CD4-positive, alpha-beta T cell treated with Interleukin-15 for 1 hour (primary cell): Measurements from ENCODE around the gene CACNA1C.

ENCODE experiments used
- DNase-seq: peaks from one replicate; pipeline ENCODE4 v3.0.0-alpha.2; 2020

The CACNA1C gene

DNA sequence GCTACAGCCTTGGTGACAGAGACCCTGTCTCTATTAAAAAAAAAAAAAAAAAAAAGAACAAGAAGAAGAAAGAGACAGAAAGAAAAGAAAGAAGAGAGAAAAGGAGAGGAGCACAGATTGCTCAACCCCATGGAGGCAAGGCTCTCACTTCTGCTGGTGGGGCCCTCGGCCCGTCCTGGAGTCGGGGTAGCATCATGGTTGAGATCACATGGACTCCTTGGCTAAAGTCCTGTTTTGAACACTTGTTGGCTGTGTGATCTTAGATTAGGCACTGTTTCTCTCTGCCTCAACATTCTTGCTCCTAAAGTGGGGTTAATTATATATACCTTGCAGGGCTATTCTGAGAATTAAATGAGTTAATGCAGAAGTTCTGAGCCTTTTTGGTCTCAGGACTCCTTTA is 207.7 kb downstream of the CACNA1C start:
- DNase-seq: no peak

DNA sequence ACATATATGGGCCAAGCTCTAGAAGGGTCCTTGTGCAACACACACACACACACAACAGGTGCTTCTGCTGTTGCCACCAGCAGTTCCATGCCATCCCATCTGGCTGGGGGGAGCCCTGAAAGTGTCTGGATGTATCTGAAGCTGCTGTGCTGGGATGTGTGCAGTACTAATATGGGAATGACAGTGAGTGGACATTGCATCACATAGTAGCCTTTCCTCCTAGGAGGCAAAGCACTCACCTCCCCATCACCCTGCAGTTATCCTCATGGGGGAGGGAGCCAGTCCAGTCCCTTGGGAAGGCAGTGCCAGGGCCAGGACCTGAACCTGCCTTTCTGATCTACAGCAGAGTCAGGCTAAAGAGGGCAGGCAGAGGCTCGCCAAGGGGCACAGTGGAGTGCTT is 208.9 kb downstream of the CACNA1C start:
- DNase-seq: no peak

DNA sequence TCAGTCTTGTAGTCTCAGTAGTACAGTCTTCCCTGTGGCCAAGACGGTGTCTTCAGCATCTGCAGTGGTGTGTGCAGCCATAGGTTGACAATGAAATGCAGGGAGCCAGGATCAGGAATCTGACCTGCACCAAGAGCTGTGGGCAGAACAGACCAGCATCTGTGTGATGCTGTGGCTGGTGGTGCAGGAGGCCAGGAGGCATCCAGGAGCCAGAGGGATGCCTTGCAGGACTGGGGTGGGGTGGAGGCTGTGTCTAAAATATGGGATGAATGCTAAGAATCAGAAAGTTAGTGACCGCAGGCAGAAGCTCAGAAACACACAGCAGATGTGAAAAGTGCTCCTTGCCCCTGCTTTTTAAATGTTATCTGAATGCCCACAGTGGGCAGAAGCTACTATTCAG is 209.7 kb downstream of the CACNA1C start:
- no peak for DNase-seq

DNA sequence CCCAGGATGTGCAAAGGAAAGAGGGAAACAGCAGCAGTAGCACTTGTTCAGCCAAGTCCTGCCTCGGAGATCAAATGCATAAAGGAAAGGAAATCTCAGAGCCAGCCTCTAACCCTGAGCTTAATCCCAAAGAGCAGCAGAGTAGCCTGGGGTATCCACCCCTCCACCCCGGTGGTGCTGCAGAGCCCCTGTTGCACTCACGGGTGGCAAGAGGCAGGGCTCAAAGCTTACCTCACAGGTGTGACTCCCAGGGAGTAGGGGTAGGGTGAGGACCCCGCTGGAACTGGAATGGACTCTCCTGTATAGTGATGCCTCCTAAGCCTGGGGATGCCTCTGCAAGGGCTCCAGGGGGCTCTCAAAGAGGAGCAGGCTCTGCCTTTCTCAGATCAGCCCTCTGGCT is 211.1 kb downstream of the CACNA1C start:
- DNase-seq: no peak

DNA sequence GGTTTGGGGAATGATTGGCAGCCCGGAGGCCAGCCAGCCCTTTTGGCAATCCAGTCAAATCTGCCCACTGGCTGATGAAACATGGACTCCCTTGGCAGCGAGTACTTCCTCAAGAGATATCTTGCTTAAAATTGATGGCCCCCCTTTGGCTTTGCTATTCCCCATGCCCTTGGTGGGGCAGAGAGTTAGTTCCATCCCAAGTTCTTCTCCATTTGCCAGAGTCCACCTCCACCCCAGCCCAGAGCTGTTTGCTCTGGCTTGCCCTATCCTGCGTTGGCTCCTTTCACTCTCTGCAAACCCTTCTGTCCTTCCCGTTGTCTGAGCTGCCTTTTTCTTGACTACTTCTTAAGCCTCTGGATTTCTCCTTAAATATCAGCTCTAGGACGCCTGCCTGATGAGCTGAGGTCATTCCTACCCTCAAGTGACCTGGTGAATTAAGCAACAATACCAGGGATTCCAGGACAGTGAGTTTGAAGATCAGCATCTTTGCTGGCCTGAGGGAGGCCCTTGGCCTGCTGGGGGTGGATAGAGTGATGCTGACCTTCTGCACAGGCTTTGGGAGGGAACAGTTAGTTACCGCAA is 212.0 kb downstream of the CACNA1C start:
- DNase-seq: no peak

DNA sequence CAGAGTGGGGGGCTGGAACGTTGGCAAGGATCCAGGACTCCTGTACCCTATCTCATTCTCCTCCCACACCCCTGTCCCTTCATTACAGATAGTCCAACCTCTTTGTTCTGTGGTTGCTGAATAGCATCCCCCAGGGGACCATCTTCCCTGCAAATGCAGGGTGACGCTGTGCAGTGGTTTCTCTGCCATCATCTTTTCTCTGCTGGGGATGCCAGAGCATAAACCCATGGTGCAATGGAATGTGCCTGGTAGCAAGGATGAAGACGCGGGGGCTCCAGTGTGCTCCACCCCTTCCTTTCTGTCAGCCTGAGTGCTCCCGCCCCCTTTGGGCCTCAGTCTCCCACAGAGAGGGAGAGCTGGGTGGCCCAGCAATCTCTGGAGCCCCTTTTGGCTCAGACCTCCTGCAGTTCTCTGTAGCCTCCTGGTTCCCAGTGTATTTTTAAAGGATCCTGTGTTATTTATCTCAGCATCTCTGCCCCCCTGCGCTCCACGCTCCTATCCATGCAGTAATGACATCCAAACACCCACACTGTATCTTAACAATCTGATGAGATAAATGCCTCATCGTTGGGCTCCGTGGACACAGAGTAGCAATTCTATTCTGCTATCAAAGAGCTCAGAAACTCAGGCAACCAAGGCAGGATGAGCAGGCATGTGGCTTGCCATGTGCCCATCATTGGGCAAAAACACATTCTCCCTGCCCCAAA is 212.8 kb downstream of the CACNA1C start:
- DNase-seq: no peak

DNA sequence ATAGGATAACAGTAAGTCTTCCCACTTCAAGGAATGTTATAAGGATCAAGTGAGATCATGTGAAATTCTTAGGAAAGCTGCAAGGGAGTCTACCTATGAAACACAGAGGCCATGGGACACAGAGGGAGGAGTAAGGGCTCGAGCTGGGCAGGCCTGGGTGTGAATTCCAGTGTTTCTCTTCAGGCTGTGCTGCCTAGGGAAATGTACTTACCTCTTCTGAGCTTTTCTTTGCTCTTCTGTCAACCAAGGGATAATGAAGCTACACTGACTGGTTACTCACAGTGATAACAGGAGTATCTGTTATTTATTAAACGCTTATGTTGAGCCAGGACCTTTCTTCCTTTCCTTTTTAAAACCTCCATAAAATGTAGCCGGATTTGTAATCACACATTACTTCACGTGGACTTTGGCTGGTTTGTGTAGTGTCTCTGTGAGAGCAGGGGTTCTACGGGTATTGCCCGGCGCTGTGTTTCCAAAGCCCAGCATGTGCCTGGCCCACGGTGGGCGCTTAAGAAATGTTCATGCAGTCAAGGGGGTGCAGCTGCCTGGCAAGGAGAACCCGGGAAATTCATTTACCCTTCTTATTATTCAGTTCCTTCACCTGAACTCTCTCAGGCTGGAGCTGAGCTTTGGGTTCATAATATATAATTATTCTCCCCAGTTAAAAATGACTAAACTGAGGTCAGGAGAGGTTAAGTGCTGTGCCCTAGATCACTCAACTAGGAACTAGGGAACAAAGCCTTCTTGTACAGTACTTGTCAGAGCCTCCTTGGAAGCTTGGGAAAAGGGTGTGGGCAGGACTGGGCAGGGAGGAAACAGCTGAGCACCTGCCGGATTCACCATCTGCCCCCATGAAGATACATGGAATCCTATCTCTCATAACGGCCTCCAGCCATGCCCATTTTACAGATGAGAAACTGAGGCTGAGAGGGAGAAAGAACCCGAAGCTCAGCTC is 214.2 kb downstream of the CACNA1C start:
- no peak for DNase-seq

DNA sequence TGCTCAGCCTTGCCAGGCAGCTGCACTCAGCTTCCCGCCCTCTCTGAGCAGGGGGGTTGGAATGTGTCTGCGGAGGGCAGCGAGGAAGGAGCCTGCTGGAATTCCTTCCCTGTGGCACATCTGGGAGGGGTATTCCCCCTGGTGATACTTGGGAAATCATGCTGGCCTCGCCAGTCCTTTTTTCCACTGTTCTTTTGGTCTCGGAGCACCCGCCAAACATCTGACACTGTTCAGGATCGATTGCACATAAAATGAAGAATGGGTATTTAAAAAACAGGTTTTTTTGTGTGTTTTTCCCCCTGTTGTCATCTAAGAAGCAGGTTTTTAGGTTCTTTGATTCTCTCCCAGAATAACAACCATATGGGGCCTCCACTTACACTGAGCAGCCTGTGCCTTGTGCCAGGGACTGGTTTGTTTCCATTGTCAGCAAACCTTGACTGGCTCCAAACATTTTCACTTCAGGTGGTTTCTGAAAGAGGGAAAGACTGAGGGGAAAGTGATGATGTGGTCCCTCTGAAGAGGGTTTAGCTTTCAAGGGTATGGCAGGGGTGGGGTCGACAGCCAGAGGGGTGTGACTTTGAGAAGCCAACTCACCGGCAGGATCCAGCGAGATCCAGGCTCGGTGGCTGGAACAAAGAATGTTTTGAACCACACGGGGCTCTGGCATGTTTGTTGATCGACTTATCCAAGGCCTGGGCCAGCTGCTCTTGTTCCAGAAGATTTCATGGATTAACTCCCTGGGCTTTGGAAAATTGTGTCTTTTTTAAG is 215.1 kb downstream of the CACNA1C start:
- no peak for DNase-seq

DNA sequence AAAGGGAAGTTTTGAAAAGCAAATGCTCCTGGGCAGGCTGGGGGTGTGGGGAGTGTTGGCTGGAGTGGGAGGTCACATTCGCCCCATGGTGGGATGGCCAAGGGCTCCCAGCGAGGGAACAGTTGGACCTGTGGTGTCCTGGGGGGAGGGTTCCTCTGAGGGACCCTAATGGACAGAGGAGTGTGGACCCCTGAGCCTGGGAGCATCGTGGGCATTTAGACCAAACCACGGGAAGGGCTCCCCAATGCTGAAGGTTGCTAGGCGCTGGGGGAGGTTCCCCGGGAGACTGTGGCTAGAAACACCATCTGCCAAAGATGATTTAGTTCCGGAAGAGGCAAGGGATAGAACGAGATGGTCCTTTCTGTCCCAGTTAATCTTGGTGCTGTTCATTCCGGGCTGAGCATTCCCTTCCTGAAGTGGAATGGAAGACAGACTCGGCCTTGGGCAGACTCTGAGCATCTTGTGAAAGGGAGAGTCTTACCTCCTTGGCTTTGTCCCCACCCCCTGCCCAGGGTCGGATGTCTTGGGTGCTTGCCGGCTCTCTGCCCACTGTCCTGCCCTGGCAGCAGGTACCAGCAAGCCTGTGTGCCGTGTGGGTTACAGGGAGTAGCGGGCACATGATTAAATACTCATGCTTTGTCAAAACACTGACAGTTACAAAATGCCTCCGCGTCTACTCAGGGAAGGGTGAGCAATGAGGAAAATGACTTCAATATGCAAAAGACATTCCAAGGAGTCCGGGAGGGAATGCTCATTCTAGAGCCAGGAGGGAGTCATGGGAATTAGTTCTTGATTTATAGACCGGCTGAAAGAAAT is 215.9 kb downstream of the CACNA1C start:
- no peak for DNase-seq

DNA sequence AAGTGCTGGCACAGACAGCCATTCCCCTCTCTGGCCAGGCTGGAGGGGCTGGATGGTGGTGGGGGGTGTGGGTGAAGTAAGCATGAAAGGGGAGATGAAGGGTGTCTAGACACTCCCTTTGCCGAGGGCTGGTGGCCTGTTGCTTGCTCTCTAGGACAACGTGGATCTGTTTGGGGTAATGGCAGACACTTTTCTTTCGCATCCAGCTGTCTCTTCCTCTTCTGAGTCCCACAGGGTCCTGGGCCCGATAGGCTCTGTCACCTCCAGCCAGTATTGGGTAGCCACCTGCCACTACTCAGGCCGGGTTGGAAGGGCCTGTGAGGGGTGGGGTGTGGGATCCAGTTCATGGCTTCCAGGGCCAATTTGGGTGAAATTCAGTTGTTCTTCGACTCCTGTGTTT is 218.1 kb downstream of the CACNA1C start:
- no peak for DNase-seq

DNA sequence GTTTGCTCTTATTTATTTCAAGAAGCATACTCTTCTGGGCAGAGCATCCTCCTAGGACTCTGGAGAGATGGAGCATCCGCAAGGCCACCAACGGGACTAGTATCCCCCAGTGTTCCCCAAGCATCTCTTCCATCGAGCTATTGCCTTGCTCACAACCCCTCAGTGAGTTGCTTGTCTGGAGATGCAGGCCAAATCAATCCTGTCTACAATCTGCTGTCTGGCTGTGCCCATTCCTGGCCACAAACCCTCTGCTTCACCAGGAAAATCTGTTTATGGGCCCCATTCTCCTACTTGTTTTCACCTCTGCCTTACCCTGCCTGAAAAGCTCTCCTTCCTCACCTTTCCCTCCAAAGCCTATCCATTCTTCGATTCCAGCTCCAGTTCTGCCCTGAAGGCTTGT is 219.2 kb downstream of the CACNA1C start:
- no peak for DNase-seq

DNA sequence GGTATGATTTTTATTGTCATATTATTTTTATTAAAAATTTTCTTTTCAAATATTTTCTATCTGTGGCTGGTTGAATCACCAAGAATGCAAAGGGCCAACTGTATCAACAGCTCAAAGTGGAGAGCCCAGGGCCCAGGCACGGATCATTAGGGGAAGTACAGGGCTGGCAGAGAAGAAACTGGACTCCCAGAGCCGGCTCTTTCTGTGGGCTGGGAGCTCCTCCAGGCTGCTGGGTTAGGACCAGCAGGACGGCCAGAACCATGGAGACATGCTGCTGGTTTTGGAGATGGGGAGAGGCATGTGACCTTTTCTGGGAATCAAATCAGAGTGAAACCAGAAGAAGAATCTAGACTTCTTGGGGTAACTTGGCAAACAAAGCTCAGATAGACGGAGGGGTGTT is 220.5 kb downstream of the CACNA1C start:
- DNase-seq: no peak

DNA sequence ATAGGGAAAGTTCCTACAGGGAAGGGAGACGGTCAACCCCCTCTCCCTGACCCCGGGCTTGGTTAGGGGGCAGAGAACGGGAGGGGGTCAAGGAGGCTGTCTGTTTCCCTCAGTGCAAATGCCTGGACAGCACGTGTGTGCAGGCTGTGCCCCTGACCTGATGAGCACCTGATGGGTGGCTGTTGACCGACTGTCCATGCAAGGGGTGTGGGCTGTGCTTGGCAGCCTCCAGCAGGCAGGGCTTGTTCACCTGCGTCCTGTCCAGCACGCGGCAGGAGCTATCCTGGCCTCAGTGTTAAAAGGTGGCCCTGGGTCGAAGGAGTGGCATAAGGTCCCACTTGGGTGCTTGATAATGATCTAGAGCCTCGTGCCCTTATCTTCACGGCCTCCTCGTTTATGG is 221.0 kb downstream of the CACNA1C start:
- DNase-seq: no peak

DNA sequence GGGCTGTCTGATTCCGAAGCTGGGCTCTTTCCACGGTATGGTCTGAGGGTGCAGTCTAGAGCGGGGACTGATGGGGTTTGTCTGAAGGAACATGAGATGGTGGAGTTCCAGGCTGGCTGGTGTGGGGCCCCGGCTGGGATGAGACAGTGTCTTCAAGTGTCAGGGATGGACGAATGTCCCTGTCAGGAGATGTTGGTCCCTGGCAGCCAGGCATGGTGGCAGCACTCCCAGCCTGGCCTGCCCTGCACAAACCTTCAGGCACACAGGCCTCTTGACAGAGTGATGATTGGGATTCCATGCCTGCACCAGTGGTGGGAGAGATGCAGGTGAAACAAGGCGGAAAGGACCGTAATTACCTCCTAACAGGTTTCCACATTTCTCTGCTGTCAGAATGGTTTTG is 221.9 kb downstream of the CACNA1C start:
- DNase-seq: no peak

DNA sequence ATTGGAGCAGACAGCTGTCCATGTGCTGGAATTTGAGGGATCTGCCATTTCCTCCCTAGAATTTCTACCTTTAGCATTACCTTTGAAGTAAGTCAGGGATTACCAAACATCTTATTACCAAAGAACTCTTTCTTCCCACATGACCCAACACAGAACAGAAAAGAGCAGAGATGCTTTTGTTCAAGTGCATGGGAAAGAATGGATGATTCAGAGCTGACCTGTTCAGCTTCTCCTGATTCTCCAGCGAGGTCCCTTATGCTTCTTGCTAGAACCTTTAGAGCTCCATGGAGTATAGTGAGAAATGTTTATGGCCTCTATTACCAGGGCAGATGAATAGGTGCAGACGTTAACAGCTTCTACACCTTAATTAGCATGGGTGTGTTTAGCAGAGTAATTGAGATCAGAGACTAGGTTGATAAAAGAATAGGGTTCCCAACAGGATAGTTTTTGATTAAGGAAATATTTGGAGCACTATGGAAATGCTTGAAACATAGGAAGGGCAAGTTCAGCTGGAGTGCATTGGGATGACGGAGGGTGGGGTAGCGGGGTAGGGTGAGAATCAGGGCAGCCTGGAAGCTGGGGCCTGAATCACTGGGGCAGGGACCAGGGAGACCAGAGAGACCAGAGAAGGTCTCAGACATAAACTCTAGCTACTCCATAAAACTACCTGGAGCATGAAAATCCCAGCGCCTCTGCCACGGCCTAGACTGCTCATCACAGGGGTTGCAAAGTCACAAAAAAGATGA is 223.7 kb downstream of the CACNA1C start:
- DNase-seq: no peak

DNA sequence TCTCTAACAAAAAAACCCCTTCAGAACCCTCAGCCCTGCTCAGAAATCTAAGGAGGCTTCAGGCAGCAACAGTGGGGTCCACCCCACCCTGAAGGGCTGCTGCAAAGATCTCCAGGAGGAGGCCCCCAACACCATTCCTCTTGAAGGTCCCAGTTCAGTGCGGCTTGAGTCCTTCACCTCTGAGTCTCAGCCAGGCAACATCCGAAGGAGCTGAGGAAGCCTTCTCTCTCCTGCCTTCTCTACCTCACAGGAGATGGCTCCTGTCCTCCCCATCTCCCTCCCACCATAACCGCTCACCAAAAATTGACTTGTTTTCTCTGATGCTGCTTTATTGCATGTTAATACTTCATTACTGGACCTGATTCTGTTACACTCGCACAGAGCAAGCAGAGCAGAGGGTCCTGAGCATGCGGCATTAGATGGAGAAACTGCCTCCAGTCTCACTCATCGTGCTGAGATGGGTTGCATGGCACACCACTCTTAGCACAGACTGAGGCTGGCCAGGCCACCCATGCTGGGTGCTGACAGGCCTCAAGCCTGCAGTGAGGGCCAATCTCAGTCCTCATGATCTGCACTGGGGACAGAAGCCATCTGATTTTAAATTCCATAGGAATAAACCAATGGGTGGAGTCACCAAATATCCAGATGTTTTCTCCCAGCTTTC is 224.8 kb downstream of the CACNA1C start:
- DNase-seq: no peak

DNA sequence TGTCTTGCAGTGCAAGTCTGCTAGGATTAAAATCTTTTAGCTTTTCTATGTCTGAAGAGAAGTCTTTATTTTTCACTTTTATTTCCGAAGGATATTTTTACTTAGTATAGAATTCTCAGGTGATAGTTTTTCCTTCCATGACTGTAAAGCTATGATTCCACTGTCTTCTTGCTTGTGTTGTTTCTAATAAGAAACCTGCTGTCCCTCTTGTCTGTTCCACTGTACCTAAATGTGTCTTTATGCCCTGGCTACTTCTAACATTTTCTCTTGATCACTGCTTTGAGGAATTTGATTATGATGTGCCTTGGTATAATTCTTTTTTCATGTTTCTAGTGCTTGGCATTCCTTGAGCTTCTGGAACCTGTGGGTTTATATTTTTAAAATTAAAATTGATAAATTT is 228.7 kb downstream of the CACNA1C start:
- no peak for DNase-seq

DNA sequence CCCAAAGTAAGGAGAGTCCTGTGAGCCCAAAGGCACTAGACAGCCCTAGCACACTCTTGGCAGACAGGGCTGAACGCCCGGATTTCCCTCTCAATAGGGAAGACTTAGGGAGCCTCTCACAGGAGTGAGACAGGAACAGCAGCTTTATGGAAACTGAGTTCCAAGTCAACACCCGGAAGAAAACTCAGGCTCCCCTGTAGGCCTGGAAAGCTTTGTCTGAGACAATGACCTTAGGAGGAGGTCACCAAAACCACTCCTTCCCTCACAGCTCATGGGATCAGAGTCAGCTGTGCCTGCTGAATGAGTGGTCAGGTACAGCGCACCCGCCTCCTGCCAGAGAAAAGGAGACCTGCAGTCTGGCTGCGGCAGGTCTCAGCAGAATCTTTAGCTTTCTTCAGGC is 229.5 kb downstream of the CACNA1C start:
- DNase-seq: no peak

DNA sequence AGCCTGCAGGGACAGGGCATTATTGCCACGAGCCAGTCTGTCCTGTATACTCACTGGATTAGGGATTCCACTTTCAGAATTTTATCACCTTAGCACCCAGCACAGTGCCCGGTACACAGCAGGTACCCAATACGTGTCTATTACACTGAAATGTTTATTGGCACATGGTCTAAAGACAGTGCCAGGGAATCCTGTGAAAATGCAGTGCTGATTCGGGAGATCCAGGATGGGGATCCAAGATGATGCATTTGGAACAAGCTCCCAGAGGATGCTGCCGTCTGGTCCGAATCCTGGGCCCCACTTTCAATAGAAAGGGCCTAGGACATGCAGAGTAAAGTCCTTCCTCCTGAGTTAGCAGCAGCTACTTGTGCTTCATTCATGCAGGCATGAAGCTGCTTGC is 230.7 kb downstream of the CACNA1C start:
- DNase-seq: no peak

DNA sequence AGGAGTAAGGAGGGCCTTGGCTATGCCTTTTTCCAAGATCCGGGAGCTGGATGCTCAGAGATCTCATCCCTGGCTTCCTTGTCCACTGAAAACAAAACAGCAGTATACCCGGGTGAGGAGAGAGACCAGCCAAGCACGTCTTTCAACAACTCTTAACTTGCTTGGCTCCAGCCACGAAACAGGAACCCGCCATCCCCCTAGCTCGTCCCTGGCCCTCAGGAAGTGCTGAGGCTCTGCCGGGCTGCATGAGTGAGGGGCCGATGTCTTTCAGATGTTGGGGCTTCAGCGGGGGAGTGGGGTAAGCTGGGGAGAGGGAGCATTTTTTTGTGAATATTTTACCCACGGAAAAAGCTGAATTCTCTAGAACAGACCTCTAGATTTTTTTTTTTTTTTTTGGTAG is 231.1 kb downstream of the CACNA1C start:
- no peak for DNase-seq

DNA sequence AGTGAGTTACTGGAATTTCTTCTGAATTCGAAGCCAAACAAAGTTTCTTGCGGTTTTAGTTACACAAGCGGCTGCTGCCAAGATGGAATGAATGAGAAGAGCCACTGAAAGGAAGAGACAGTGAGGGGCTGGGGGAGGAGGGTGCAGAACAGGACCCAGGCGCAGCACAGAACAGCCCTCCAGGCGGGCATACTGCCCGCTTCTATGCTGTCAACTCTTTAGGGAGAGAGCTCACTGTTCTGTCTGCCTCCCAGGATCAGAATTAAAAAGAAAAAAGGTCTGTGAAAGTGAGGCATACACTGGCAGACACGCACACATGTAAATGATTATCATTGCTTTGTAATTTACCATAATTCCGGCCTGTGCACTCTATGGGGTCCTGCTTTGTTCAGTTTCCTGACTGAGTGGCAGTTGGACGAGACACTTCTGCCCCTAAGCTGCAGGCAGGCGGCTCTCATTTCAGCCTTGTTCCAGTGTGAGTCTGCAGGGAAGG is 231.6 kb downstream of the CACNA1C start:
- no peak for DNase-seq
